ENCODE measurements around the gene BICRAL.
A peak's percentile ranks its signal among the peaks of the same experiment; 100 is the strongest.
"Not testable (repeated sequence)": the region's sequence is repeated elsewhere in the genome, so short reads cannot be mapped to it uniquely, and the experiment has no call there.

Gene BICRAL

GRCh38 chr6:42860481-42860880 is 78.6 kb downstream of the BICRAL start:
- DNase-seq, result no peak

- DNase-seq, result no peak
Observed at GRCh38 chr6:42864602-42865001, 82.8 kb downstream of the BICRAL start.

- no peak for DNase-seq
Observed at GRCh38 chr6:42870145-42870936, 88.5 kb downstream of the BICRAL start.

GRCh38 chr6:42871711-42872110 is 89.9 kb downstream of the BICRAL start:
- no peak for DNase-seq

- DNase-seq, result no peak
Observed at GRCh38 chr6:42873313-42873712, 91.5 kb downstream of the BICRAL start.

GRCh38 chr6:42877695-42878094 is 95.8 kb downstream of the BICRAL start:
- no peak for DNase-seq

- peak; percentile 84 for DNase-seq
Observed at GRCh38 chr6:42879372-42880239, 97.8 kb downstream of the BICRAL start, which contains the start of gene RPL7L1. Gene RPL7L1 (plus strand): TSS chr6:42879616. CDS start chr6:42879911, 295 bp downstream.

GRCh38 chr6:42880240-42880817 is 98.5 kb downstream of the BICRAL start:
- not testable (repeated sequence) for DNase-seq

GRCh38 chr6:42880871-42881270 is 99.0 kb downstream of the BICRAL start:
- not testable (repeated sequence) for DNase-seq

GRCh38 chr6:42885702-42886101 is 103.8 kb downstream of the BICRAL start:
- no peak for DNase-seq

GRCh38 chr6:42888201-42888600 is 106.3 kb downstream of the BICRAL start:
- not testable (repeated sequence) for DNase-seq

- peak; percentile 19 for DNase-seq
Observed at GRCh38 chr6:42889815-42890214, 108.0 kb downstream of the BICRAL start.

- peak; percentile 91 for DNase-seq
Observed at GRCh38 chr6:42890311-42891198, 108.7 kb downstream of the BICRAL start.

GRCh38 chr6:42891199-42891722 is 109.4 kb downstream of the BICRAL start:
- DNase-seq, result no peak

GRCh38 chr6:42894041-42894828 is 112.4 kb downstream of the BICRAL start:
- DNase-seq, result not testable (repeated sequence)

- no peak for DNase-seq
Observed at GRCh38 chr6:42896178-42896719, 114.4 kb downstream of the BICRAL start.

- peak; percentile 48 for DNase-seq
Observed at GRCh38 chr6:42898891-42899361, 117.1 kb downstream of the BICRAL start.

- no peak for DNase-seq
Observed at GRCh38 chr6:42899871-42900270, 118.0 kb downstream of the BICRAL start.

GRCh38 chr6:42901538-42901957 is 119.7 kb downstream of the BICRAL start:
- DNase-seq, result peak; percentile 80

GRCh38 chr6:42902429-42903263 is 120.8 kb downstream of the BICRAL start:
- not testable (repeated sequence) for DNase-seq
